ENCODE results near the gene ITIH4. TPM values are rescaled to one million over a fixed set of nuclear protein-coding genes. Genes with fewer than 3 reads are reported as not detected.

Gene ITIH4
- total and polyA plus RNA-seq, 2 donors (not counting 1 experiment from before 2014, with no cell fraction given), result 21.5 to 38.5 TPM

DNA sequence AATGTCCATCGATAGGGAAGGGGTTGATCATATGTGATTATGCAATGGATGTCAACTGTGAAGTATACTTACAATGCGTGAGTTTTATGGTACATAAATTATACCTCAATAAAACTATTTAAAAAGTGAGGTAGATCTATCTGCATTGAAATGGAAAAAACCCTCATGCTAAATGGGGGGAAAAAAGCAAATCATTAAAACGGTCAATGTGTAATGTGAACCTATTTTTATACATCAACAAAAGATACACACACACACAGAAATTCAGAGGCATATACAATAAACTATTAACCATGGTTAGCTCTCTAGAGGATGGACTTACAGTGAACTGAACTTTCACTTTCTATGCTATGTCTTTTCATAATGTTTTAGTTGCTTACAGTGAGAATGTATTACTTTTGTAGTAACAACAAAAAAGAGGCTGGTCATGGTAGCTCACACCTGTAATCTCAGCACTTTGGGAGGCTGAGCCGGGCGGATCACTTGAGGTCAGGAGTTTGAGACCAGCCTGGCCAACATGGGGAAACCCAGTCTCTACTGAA, 43.8 kb upstream of the ITIH4 start:
- Mint-ChIP-seq H3K27ac (no peak overlapping the region), H3K4me3 (no peak overlapping the region), H3K27me3 (no peaks in the 10 kb centered on the region), H3K9me3 (ENCODE audit: insufficient read depth) (no peaks in the 10 kb centered on the region), H3K4me1 (peaks cover 17% of the 10 kb centered on the region)
- peaks cover 22% of the 10 kb centered on the region for H4K20me1 ChIP-seq (ENCODE audit: control insufficient read depth, insufficient read depth, low read length, poor library complexity, severe bottlenecking)
- H3K4me3 ChIP-seq (ENCODE audit: control extremely low read depth in 1 of 5, extremely low read depth in 1 of 5, insufficient read depth in 1 of 5, low read depth in 2 of 5, low read length in 4 of 5), result no peak overlapping the region
- H3K4me2 ChIP-seq (replicated peaks; ENCODE audit: low read depth, low read length, poor library complexity, severe bottlenecking), result no peak overlapping the region
- peaks cover 0 to 4% of the 10 kb centered on the region in 2 experiments for H3K36me3 ChIP-seq (replicated peaks in 1 of 2; ENCODE audit: control extremely low read depth in 1 of 2, control insufficient read depth in 1 of 2, extremely low read depth in 1 of 2, insufficient read depth in 2 of 2, low read length in 1 of 2)
- ChIA-PET POLR2A (no interaction called here), CTCF (no interaction called here)
- ATAC-seq (ENCODE audit: low read depth) (no peak), DNase-seq (no peak)
- H2AFZ ChIP-seq (ENCODE audit: insufficient read depth, low read depth, low read length, poor library complexity, severe bottlenecking), result no peak overlapping the region
- intact Hi-C loops (cut with micrococcal nuclease), result no loop called here
- H3K4me1 ChIP-seq (ENCODE audit: control insufficient read depth in 2 of 2, insufficient read depth in 2 of 2, low read length in 2 of 2), result peaks cover 0 to 3% of the 10 kb centered on the region in 2 donors
- 77% methylated on average over 2 of the region's 5 CpGs for WGBS (ENCODE audit: insufficient coverage)
- no peak overlapping the region for H3K9ac ChIP-seq (ENCODE audit: low read length)
- no peaks in the 10 kb centered on the region for H3K27me3 ChIP-seq (replicated peaks in 1 of 4; ENCODE audit: control extremely low read depth in 1 of 4, control insufficient read depth in 3 of 4, insufficient read depth in 4 of 4, low read length in 3 of 4)
- H3K9me3 ChIP-seq (ENCODE audit: control extremely low read depth in 1 of 3, control insufficient read depth in 2 of 3, insufficient read depth in 1 of 3, low read length in 2 of 3), result no peaks in the 10 kb centered on the region
- peaks cover 57% of the 10 kb centered on the region for H3K79me2 ChIP-seq (ENCODE audit: control insufficient read depth, insufficient read depth, low read length)
- TF ChIP-seq, protein P1, sequence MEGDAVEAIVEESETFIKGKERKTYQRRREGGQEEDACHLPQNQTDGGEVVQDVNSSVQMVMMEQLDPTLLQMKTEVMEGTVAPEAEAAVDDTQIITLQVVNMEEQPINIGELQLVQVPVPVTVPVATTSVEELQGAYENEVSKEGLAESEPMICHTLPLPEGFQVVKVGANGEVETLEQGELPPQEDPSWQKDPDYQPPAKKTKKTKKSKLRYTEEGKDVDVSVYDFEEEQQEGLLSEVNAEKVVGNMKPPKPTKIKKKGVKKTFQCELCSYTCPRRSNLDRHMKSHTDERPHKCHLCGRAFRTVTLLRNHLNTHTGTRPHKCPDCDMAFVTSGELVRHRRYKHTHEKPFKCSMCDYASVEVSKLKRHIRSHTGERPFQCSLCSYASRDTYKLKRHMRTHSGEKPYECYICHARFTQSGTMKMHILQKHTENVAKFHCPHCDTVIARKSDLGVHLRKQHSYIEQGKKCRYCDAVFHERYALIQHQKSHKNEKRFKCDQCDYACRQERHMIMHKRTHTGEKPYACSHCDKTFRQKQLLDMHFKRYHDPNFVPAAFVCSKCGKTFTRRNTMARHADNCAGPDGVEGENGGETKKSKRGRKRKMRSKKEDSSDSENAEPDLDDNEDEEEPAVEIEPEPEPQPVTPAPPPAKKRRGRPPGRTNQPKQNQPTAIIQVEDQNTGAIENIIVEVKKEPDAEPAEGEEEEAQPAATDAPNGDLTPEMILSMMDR (IDR thresholded peaks at IDR 0.05), result no peak
- no peak for TF ChIP-seq EZH2 (IDR thresholded peaks at IDR 0.05; ENCODE audit: borderline replicate concordance, insufficient read depth, low read depth, low read length, poor library complexity, severe bottlenecking)
- H3K27ac ChIP-seq (ENCODE audit: low read length in 2 of 2), result no peak overlapping the region

DNA sequence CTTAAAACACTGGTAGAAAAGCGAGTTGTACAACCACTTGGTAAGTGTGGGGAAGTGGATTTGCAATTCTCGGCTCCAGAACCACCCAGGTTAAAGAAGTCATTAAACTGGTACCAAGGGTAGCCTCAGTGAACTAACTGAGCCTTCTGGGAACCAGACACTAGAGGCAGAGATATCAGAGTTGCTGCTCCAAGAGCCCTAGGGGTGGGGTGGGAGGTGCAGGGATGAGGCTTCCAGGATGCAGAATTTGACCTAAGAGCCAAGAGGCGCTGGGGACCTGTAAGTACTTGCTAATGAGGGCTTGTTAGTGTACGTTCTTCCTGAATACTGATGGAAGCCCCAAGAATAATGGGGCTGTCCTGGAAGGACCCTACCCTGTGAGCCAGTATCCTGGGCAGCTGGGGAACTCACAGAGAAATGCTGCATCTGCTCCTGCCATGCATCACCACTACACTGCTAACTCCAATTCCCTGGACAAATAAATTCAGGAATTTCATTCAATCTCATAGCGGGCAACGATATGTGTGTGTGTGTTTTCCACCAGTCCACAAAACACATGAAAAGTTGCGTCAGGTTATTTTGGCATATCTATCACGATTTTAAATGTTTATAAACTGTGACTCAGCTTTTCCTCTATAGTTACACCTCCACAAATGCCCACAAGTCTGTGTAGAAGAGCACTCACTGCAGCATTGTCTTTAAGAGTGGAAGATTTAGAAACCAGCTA, 43.1 kb upstream of the ITIH4 start:
- no peaks in the 10 kb centered on the region for H3K9me3 Mint-ChIP-seq (ENCODE audit: insufficient read depth)
- Histone ChIP-seq H3K9me3 (ENCODE audit: control extremely low read depth in 1 of 3, control insufficient read depth in 2 of 3, insufficient read depth in 1 of 3, low read length in 2 of 3) (no peaks in the 10 kb centered on the region), H3K27me3 (replicated peaks in 1 of 4; ENCODE audit: control extremely low read depth in 1 of 4, control insufficient read depth in 3 of 4, insufficient read depth in 4 of 4, low read length in 3 of 4) (no peaks in the 10 kb centered on the region), H3K9ac (ENCODE audit: low read length) (no peak overlapping the region), H3K27ac (ENCODE audit: low read length in 2 of 2) (no peak overlapping the region), H3K79me2 (ENCODE audit: control insufficient read depth, insufficient read depth, low read length) (peaks cover 54% of the 10 kb centered on the region), H4K20me1 (ENCODE audit: control insufficient read depth, insufficient read depth, low read length, poor library complexity, severe bottlenecking) (peaks cover 21% of the 10 kb centered on the region), H3K4me1 (ENCODE audit: control insufficient read depth in 2 of 2, insufficient read depth in 2 of 2, low read length in 2 of 2) (peaks cover 0 to 3% of the 10 kb centered on the region in 2 donors), H3K36me3 (replicated peaks in 1 of 2; ENCODE audit: control extremely low read depth in 1 of 2, control insufficient read depth in 1 of 2, extremely low read depth in 1 of 2, insufficient read depth in 2 of 2, low read length in 1 of 2) (peaks cover 0 to under 1% of the 10 kb centered on the region in 2 experiments), H3K4me3 (ENCODE audit: control extremely low read depth in 1 of 5, extremely low read depth in 1 of 5, insufficient read depth in 1 of 5, low read depth in 2 of 5, low read length in 4 of 5) (no peak overlapping the region), H2AFZ (ENCODE audit: insufficient read depth, low read depth, low read length, poor library complexity, severe bottlenecking) (no peak overlapping the region), H3K4me2 (replicated peaks; ENCODE audit: low read depth, low read length, poor library complexity, severe bottlenecking) (no peak overlapping the region)
- peaks cover 17% of the 10 kb centered on the region for H3K4me1 Mint-ChIP-seq
- CTCF ChIA-PET, result no interaction called here
- no peak for TF ChIP-seq EZH2 (IDR thresholded peaks at IDR 0.05; ENCODE audit: borderline replicate concordance, insufficient read depth, low read depth, low read length, poor library complexity, severe bottlenecking)
- TF ChIP-seq, protein P1 (IDR thresholded peaks at IDR 0.05), result no peak
- no peak for ATAC-seq (ENCODE audit: low read depth)
- intact Hi-C loops (cut with micrococcal nuclease), result no loop called here
- no peak overlapping the region for H3K27ac Mint-ChIP-seq
- no peaks in the 10 kb centered on the region for H3K27me3 Mint-ChIP-seq
- POLR2A ChIA-PET, result no interaction called here
- H3K4me3 Mint-ChIP-seq, result no peak overlapping the region
- DNase-seq, result no peak
- WGBS (ENCODE audit: insufficient coverage), result 91% methylated on average over 6 of the region's 8 CpGs

Measured in B cell (primary cell).